Activated effector memory CD4-positive, alpha-beta T cell treated with anti-CD3 and anti-CD28 coated beads, Interleukin-2, amount 50 U/mL, for 16 hours (primary cell): Measurements from ENCODE around the gene UGT1A10.
"Not testable (repeated sequence)": the region's sequence is repeated elsewhere in the genome, so short reads cannot be mapped to it uniquely, and the experiment has no call there.

Experiments
- DNase-seq: peaks from one replicate; pipeline ENCODE4 v3.0.0-alpha.2; 2020

Gene UGT1A10

DNA sequence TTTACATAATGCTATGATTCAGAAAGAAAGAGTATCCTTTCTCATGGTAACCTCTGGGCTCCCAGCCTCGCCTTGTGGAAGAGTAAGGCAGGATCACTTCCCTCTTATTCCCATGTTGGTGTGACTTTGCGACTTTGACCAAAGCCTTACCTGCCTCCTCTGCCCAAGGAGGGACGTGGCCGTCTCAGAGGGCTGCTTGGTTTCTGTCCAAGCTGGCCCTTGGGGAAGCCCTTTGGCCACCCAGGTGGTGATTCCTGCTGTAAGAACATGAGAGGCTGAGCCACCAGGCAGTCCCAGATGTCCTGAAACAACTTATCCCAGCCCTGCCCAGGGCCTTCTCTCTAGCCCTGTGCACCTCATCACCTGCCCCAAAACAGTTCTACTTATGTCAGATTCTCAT, 62.5 kb downstream of the UGT1A10 start:
- DNase-seq, result no peak

DNA sequence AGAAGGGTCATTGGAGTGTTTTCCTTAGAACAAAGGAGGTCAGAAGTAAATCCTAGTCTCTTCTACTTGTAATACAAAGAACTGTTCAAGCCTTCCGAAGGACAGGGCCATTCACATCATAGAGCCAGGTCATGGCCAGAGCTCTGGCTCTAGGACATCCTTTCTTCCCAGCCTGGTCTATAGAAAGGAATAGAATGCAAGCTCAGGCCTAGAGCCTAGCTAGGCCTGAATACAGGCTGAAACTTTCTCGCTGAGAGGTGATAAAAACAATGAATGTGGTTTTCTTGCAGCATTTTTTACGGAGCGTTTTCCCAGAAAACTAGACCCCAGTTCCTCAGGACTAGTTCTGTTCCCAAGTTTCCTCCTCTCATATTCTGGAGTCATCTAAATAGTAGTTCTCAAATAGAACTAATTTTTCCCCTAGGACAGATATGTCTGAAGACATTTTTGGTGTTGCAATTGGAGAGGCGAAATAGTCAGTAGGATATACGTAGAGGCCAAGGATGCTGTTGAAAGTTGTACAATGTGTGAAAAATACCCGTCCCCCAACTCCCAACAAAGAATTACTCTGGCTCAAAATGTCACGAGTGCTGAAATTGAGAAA, 63.3 kb downstream of the UGT1A10 start:
- DNase-seq, result no peak

DNA sequence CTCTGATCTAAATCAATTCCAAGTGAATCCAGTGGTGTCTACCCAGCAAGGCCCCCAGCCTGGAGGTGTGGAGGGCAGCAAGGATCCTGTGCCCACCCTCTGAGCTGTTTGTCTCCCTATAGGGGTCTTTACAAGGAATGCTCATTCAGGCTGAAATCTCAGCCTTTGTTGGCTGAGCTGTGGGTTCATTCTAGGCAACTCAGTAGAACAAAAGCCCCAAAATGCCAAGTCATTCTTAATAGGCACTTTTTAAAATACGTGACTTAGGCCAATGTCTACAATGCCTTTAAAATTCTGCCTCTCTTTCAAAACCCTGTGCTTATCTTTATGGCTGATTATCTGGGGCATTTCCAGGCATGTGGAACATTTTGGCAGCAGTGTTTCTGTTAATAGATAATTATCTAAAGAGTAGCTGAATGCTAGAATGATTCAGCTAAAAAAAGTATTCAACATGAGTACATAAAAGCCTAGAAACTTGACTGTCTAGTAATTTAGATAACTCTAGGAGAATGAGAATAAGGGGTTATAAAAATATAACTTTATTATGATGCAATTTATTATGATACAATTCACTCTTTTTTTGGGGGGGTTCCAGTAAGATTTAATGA, 63.9 kb downstream of the UGT1A10 start:
- DNase-seq, result no peak

DNA sequence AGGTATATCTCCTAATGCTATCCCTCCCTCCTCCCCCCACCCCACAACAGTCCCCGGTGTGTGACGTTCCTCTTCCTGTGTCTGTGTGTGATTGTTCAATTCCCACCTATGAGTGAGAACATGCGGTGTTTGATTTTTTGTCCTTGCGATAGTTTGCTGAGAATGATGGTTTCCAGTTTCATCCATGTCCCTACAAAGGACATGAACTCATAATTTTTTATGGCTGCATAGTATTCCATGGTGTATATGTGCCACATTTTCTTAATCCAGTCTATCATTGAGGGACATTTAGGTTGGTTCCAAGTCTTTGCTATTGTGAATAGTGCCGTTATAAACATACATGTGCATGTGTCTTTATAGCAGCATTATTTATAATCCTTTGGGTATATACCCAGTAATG, 64.6 kb downstream of the UGT1A10 start:
- not testable (repeated sequence) for DNase-seq

DNA sequence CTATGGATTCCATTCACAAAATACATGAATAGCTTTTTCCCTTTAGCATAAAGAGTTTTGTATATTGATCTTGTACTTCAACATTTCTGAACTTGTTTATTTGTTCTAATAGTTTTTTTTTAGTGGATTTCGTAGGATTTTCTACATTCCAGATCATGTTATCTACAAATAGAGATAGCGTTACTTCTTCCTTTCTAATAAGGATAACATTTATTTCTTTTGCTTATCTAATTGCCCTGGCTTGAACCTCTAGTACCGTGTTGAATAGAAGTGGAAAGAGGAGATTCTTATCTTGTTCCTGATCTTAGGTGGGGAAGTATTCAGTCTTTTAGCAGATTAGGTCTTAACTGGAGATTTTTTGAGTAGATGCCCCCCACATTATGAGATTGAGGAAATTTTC, 66.0 kb downstream of the UGT1A10 start:
- no peak for DNase-seq

DNA sequence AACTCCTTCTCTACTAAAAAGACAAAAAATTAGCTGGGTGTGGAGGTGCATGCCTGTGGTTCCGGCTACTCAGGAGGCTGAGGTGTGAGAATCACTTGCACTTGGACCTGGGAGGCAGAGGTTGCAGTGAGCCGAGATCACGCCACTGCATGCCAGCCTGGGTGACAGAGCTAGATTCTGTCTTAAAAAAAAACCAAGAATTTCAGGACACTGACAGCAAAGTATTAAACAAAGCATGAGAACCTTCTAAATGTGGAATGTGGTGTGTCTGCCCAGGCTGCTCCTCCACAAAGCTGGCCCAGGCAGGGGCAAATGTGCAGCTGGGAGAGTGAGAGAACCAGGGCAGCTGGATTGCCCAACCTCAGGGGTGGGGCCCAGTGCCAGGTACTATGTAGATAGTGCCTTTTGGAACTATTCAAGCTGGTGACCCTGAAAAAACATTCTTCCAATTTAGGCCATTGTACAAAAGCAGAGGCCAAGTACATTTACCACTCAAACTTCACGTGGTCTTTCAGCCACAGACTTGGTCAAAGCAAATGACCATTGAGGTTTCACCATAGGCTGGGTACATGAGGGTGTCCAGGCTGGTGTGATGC, 69.8 kb downstream of the UGT1A10 start:
- DNase-seq, result no peak

DNA sequence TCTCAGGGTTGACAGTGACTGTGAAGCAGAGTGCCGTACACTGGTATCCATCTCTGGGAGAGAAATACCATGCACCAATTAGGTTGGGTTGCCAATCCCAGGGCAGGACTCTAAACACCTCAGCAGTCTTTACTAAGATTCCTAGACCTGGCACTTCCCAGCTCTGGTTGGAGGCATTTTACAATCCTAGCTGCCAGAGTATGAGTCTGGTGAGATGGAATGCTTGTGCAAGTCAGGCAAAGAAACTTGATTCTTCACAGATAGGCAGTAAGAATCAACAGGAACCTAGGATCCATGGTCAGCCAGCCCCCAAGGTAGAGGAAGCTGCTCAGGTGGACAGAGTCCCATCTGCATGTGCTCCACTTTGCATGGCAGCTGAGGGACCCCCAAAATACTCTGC, 70.5 kb downstream of the UGT1A10 start:
- no peak for DNase-seq

DNA sequence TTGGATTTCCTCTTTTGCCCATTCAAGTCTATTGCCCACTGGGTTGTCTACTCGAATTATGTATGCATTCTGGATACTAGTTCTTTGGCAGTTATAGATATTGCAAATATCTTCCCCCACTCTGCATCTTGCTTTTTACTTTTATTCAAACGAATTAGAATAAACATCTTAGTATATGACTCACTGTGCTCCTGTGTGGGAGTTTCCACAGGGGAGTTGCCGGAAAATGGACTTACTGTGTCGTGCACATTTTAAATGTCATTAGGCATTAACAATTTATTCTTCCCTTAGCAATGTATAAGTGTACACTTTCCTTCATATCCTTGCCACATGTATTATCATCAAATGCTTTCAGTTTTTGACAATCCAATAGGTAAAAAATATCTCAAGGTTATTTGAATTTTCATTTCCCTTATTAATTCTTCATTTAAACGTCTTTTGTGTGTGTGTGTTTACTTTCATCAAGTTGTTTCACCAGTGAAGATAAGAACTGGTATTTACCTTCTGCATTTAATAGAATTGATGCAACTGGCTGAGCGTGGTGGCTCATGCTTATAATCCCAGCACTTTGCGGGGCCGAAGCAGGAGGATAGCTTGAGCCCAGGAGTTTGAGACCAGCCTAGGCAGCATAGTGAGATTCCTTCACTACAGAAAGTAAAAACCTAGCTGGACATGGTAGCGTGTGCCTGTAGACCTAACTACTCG, 71.8 kb downstream of the UGT1A10 start:
- DNase-seq, result no peak

DNA sequence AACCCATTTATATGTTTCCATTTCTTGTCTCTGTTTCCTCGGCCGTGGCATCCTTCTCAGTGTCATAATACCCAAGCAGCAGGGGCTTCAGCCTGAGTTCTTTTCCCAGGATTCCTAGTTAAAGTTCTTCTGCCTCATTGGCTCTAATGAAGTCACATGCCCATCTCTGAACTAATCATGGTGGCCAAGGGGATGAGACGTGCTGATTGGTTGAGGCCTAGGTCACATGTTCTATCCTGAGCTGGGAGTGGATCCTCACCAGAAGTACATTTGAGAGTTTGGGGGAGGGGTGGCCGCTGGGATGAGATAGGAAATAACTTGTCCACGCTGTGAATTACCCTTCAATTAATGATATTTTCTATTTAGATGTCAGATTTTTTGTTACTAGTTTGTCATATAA, 72.7 kb downstream of the UGT1A10 start:
- DNase-seq, result no peak

DNA sequence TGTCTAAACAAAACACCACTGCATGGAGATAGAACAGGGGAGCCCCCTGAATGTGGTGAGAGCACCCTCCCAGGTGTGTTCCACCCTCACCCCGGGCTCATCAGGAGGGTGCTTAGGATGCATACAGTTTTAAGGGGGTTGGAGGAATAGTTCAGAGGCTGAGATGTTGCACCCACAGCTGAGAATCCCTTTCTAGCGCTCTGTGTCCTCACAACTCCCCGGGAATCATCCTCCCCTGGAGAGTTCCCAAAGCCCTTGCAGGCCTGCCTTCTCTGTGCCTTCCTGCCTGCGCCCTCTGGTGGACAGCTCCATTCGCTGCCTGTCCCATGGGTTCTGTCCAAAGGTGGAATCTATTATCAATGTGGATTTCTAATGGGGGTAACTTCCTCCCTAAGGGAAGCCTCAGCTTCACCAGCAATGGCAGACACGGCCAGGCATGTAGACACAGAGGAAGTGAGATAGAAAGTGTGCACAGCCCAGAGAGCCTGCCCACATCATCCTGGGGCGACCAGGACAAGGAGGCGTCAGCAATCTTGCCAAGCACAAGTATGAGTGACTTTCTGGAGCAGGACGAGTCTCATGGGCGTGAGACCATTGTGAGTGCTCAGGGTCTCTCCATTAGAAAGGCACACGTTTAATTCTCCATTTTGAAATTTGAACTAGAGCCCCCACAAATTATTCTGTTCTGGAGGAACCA, 75.2 kb downstream of the UGT1A10 start:
- peak; percentile 88 for DNase-seq

DNA sequence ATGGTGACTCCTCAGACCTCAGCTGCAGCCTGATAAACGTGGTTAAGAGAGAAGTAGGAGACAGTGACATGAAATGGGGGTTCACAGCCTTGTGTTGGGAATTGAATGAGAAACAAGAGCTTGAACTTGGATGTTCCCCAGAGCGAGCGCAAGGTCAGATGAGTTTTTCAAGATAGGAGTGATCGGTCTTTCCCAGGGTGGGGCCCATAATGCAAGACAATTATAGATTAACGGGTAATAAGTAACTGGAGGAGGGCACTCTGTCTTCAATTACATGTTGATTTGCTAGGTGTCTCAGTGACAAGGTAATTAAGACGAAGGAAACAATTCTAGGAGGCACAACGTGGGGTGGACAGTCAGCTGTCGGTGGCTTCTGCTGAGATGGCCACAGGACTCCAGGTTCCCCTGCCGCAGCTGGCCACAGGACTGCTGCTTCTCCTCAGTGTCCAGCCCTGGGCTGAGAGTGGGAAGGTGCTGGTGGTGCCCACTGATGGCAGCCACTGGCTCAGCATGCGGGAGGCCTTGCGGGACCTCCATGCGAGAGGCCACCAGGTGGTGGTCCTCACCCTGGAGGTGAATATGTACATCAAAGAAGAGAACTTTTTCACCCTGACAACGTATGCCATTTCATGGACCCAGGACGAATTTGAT, 76.5 kb downstream of the UGT1A10 start, which contains the start of gene UGT1A5:
Gene UGT1A5 (plus strand): TSS at position 297 of the 651 bp plus-strand sequence. CDS start 85 bp downstream, at position 382.
- DNase-seq, result no peak

DNA sequence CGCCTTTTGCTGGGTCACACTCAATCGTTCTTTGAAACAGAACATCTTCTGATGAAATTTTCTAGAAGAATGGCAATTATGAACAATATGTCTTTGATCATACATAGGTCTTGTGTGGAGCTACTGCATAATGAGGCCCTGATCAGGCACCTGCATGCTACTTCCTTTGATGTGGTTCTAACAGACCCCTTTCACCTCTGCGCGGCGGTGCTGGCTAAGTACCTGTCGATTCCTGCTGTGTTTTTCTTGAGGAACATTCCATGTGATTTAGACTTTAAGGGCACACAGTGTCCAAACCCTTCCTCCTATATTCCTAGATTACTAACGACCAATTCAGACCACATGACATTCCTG, 77.0 kb downstream of the UGT1A10 start:
- no peak for DNase-seq

DNA sequence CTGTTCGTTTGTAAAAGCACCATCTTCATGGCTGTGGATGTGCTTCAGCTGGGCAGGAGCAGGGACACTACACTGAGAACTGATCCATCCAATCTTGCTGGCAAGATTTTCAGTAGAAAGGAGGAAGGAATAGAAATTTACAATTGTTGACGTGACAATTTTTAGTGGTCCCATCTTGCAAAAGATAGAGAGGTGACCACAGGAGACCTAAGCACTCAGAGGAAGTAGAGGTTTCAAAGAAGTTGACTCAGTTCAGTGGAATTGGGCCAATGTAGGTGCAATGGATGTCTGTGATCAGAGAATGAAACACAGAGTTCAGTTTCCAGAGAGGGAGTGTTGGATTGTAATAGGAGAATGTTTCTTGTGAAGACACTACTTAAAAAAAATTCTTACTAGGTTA, 77.9 kb downstream of the UGT1A10 start:
- DNase-seq, result no peak

DNA sequence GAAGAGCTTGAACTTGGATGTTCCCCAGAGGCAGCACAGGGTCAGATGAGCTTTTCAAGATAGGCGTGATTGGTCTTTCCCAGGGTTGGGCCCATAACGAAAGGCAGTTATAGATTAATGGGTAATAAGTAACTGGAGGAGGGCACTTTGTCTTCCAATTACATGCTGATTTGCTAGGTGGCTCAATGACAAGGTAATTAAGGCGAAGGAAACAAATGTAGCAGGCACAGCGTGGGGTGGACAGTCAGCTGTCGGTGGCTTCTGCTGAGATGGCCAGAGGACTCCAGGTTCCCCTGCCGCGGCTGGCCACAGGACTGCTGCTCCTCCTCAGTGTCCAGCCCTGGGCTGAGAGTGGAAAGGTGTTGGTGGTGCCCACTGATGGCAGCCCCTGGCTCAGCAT, 82.3 kb downstream of the UGT1A10 start, which contains the start of gene UGT1A4:
Gene UGT1A4 (plus strand): TSS at position 185 of the 400 bp plus-strand sequence. CDS start 85 bp downstream, at position 270.
- no peak for DNase-seq

DNA sequence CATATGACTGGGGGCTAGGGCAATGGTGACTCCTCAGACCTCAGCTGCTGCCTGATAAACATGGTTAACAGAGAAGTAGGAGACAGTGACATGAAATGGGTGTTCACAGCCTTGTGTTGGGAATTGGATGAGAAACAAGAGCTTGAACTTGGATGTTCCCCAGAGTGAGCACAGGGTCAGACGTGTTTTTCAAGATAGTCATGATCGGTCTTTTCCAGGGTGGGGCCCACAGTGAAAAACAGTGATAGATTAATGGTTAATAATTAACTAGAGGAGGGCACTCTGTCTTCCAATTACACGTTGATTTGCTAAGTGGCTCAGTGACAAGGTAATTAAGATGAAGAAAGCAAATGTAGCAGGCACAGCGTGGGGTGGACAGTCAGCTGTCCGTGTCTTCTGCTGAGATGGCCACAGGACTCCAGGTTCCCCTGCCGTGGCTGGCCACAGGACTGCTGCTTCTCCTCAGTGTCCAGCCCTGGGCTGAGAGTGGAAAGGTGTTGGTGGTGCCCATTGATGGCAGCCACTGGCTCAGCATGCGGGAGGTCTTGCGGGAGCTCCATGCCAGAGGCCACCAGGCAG, 92.6 kb downstream of the UGT1A10 start, which contains the start of gene UGT1A3:
Gene UGT1A3 (plus strand): TSS at position 320 of the 579 bp plus-strand sequence. CDS start 85 bp downstream, at position 405.
- no peak for DNase-seq

DNA sequence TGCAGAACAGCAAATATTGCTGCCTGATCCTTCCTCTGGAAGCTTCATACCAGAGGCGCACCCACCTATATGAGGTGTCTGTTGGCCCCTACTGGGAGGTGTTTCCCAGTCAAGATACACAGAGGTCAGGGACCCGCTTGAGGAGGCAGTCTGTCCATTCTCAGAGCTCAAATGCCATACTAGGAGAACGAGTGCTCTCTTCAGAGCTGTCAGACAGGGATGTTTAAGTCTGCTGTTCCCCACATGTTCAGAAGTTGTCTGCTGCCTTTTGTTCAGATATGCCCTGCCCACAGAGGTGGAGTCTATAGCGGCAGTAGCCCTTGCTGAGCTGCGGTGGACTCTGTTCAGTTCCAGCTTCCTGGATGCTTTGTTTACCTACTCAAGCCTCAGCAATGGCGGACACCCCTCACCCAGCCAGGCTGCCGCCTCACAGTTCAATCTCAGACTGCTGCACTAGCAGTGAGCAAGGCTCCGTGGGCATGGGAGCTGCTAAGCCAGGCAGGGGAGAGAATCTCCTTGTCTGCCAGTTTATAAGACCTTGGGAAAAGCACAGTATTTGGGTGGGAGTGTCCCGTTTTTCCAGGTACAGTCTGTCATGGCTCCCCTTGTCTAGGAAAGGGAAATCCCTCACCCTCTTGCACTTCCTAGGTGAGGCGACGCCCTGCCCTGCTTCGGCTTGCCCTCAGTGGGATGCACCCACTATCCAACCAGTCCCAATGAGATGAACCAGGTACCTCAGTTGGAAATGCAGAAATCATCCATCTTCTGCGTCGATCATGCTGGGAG, 100.8 kb downstream of the UGT1A10 start:
- not testable (repeated sequence) for DNase-seq

DNA sequence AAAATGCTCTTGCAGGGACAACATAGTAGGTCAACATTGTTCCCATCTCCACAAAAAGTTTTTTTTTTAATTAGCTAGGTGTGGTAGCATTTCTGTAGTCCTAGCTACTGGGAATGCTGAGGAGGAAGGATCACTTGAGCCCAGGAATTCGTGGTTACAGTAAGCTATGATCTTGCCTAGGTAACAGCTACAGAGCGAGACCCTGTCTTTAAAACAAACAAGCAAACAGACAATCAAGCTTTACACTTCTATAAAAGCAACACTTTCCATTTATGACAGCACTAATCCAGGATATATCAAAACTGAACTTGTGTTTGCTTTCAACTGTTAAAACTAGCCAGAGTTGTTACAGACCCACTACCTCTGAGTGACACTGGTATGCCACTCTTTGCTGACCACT, 104.6 kb downstream of the UGT1A10 start:
- no peak for DNase-seq

DNA sequence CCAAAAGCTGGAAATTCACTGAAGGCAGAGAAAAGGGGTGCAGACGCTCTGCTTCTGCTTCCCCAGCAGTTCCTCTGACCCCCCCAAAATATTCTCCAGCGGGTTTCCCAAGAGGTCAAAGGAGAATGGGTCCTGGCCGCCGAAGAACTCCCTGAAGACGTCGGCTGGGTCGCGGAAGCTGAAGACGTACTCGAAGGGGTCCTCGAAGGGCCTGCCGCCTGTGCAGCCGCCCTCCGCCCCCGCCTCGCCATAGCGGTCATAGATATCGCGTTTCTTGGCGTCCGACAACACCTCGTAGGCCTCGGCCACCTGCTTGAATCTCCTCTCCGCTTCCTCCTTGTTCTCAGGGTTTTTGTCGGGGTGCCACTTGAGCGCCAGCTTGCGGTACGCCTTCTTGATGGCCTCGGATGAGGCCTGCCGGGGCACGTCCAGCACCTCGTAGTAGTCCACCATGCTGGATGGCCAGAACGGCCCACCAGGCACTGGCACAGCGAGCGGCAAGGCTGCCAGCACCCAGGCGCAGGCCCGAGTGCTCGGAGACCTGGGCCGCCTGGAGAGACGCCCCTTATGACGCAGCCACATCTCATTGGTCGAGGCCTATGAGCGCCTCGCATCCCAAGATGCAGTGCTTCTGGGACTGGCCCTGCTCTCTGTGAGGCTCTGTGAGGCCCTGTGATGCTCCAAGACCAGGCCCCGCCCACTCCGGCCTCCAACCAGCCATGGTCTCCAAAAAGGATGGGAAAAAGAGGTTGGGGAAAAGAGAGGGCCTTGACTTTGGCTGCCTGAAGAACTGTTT, 107.4 kb downstream of the UGT1A10 start:
- DNase-seq, result no peak

DNA sequence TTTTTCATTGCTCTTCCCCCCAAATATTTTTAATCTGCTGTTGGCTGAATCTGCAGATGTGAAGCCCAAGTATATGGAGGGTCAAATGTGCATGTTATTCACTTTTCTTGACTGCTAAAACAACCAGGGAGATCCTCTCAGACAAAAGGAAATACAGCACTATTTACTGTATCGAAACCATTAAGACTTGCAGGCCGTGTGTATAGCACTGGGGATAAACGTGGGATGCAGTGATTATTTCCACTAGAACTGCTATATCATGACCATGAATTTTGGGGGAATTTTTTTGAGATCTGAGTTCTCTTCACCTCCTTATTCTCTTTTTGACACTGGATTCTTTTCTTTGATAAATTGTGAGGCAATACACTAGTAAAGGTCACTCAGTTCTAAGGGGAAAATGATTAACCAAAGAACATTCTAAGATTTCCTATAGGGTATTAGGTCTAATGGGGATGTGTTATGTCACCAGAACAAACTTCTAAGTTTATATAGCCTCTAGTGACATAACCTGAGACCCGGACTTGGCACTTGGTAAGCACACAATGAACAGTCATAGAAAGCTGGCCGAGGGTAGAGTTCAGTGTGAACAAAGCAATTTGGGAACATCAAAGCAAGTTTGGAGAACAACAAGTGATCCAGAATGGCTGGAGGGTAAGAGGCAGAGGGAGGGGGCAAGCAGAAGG, 109.0 kb downstream of the UGT1A10 start:
- no peak for DNase-seq

DNA sequence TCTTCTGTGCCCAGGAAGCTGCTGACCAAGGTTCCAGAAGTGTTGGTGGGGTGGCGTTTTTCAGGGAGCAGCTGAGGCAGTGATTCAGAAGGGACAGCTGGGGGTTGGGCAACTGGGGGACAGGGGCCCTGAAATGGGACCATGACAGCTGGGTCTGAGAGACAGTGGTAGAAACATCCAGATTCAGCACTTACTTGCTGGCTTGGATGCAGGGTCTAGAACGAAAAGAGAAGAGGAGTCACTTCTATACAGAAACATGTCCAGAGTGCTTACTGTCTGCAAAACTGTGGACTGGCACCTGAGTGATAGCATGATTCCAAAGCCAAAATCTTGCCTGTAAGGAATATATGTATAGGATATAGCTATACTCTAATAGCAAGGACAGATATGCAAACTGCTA, 109.6 kb downstream of the UGT1A10 start:
- not testable (repeated sequence) for DNase-seq
